HepG2 (cell line): ENCODE measurements around the gene CRTAC1. TPM values are rescaled to one million over a fixed set of nuclear protein-coding genes. Genes with fewer than 3 reads are reported as not detected.

Source experiments
- ATAC-seq: fragments of 200-7000 bp; cut with Tn5 transposase; 3 replicates; pipeline ENCODE4 v1.9.1; 2020; ENCODE audit warnings: mild to moderate bottlenecking, moderate library complexity
- BruUV-seq: library from RNA; stranded (reverse); fragments of 400-500 nt; replicated peaks from 2 replicates; lab custom pipeline; 2021; lab: Mats Ljungman, UMichigan
- CTCF ChIA-PET: fragments of 300-600 bp; formaldehyde crosslinking; extraction: SDS; loops from one replicate; lab custom pipeline; 2021; ENCODE audit warnings: low total read pairs, inconsistent platforms, low intra/inter-chr PET ratio; lab: Yijun Ruan, JAX
- POLR2A ChIA-PET: fragments of 350-600 bp; sonication (Branson Sonifier 250); formaldehyde crosslinking; loops from one replicate; lab custom pipeline; 2020; ENCODE audit warnings: antibody characterized with exemption, inconsistent platforms; lab: Yijun Ruan, JAX
- DNase-seq: peaks from one replicate; pipeline ENCODE4 v3.0.0-alpha.2; 2015; ENCODE audit warnings: low spot score
- FAIRE-seq: peaks from 3 replicates; lab custom pipeline; 2011; peaks lifted over from hg19 to GRCh38; lab: Jason Lieb, UNC
- H2AFZ ChIP-seq: one replicate; pipeline ENCODE4 v1.6.1; 2011; ENCODE audit warnings: low read length, inconsistent platforms
- H3K27ac ChIP-seq: fragments of 300-600 bp; 3 replicates; pipeline ENCODE4 v1.8.0; 2011; ENCODE audit warnings: mixed run types, mild to moderate bottlenecking, mixed read lengths, low read length, inconsistent platforms; ENCODE audit not compliant: insufficient read depth; ENCODE audit errors: extremely low read length
- H3K27me3 ChIP-seq, 2 experiments: fragments of 200-600 bp in 1 of 2; 2 replicates in 1 of 2; 3 replicates in 1 of 2; pipeline versions ENCODE4 v1.6.0 to v1.8.0; 2011; ENCODE audit warnings: low read length in 2 of 2, mild to moderate bottlenecking in 2 of 2, moderate library complexity in 2 of 2, inconsistent platforms in 1 of 2; ENCODE audit not compliant: insufficient read depth in 2 of 2, control insufficient read depth in 1 of 2
- H3K36me3 ChIP-seq, 2 experiments: fragments of 200-600 bp in 1 of 2; replicated peaks in 1 of 2; 2 replicates in 1 of 2; 3 replicates in 1 of 2; pipeline versions ENCODE4 v1.5.1 to v1.8.0; 2011; ENCODE audit warnings: low read length in 2 of 2, inconsistent platforms in 1 of 2; ENCODE audit not compliant: insufficient read depth in 2 of 2, control insufficient read depth in 1 of 2
- H3K4me1 ChIP-seq: 2 replicates; pipeline ENCODE4 v1.5.1; 2012; ENCODE audit warnings: low read length, inconsistent platforms; ENCODE audit not compliant: insufficient read depth
- H3K4me2 ChIP-seq: 2 replicates; pipeline ENCODE4 v1.6.0; 2011; ENCODE audit warnings: low read depth, low read length, inconsistent platforms
- H3K4me3 ChIP-seq, 3 experiments: fragments of 200-600 bp in 1 of 3; sonication (generic), shearing (Covaris generic) in 1 of 3; replicated peaks in 1 of 3; 2 replicates each; pipeline ENCODE4 v1.5.1; 2011 to 2016; ENCODE audit warnings: low read length in 3 of 3, inconsistent platforms in 2 of 3, low read depth in 2 of 3, mild to moderate bottlenecking in 2 of 3, control low read depth in 1 of 3, mixed read lengths in 1 of 3; ENCODE audit not compliant: insufficient read depth in 1 of 3
- H3K79me2 ChIP-seq: one replicate; pipeline ENCODE4 v1.6.1; 2011; ENCODE audit warnings: low read length, inconsistent platforms; ENCODE audit not compliant: insufficient read depth
- H3K9ac ChIP-seq: 2 replicates; pipeline ENCODE4 v1.6.0; 2011; ENCODE audit warnings: mild to moderate bottlenecking, low read depth, low read length, inconsistent platforms; ENCODE audit not compliant: insufficient read depth
- H3K9me3 ChIP-seq: 2 replicates; pipeline ENCODE4 v1.5.1; 2012; ENCODE audit warnings: mild to moderate bottlenecking, low read length
- H4K20me1 ChIP-seq: 2 replicates; pipeline ENCODE4 v1.6.0; 2011; ENCODE audit warnings: inconsistent platforms, mild to moderate bottlenecking, low read length, moderate library complexity; ENCODE audit not compliant: insufficient read depth
- ARHGAP35 ChIP-seq: sonication (generic); formaldehyde crosslinking; IDR thresholded peaks from 2 replicates; pipeline ENCODE4 v1.9.0; 2022; ENCODE audit warnings: mild to moderate bottlenecking, inconsistent platforms, moderate library complexity, missing genetic modification reagents, borderline replicate concordance
- ARNT2 ChIP-seq: sonication (generic); formaldehyde crosslinking; IDR thresholded peaks from 2 replicates; pipeline ENCODE4 v1.8.0; 2022; ENCODE audit warnings: mild to moderate bottlenecking, low read depth, missing genetic modification reagents, moderate library complexity
- ERF ChIP-seq: IDR thresholded peaks from 2 replicates; pipeline ENCODE4 v1.6.1; 2018; ENCODE audit warnings: missing biosample characterization, missing genetic modification reagents
- HNF4G ChIP-seq, 2 experiments: sonication (generic) in 1 of 2; formaldehyde crosslinking in 1 of 2; IDR thresholded peaks; 2 replicates each; pipeline versions ENCODE4 v1.4.0 to v1.6.1; 2011 to 2020; ENCODE audit warnings: borderline replicate concordance in 2 of 2, low read depth in 2 of 2, mild to moderate bottlenecking in 2 of 2, low read length in 1 of 2, missing genetic modification reagents in 1 of 2, moderate library complexity in 1 of 2
- PAF1 ChIP-seq: IDR thresholded peaks from 2 replicates; pipeline ENCODE4 v1.6.1; 2016; ENCODE audit warnings: missing genetic modification reagents, missing compliant biosample characterization
- SOX5 ChIP-seq: IDR thresholded peaks from 2 replicates; pipeline ENCODE4 v1.6.1; 2016; ENCODE audit warnings: borderline replicate concordance
- TP53 ChIP-seq: sonication (generic); formaldehyde crosslinking; conservative IDR thresholded peaks from 2 replicates; pipeline ENCODE4 v1.4.0; 2020; ENCODE audit warnings: missing genetic modification reagents
- ZBTB38 ChIP-seq: sonication (generic); formaldehyde crosslinking; IDR thresholded peaks from 2 replicates; pipeline ENCODE4 v1.5.1; 2020; ENCODE audit warnings: mild to moderate bottlenecking, missing genetic modification reagents
- ZNF33B ChIP-seq: sonication (generic); formaldehyde crosslinking; IDR thresholded peaks from 2 replicates; pipeline ENCODE4 v1.5.1; 2020; ENCODE audit warnings: mild to moderate bottlenecking, missing genetic modification reagents
- ZNF468 ChIP-seq: sonication (generic); formaldehyde crosslinking; IDR thresholded peaks from 2 replicates; pipeline ENCODE4 v1.8.0; 2022; ENCODE audit warnings: mild to moderate bottlenecking, moderate library complexity, missing genetic modification reagents
- ZNF547 ChIP-seq: sonication (generic); formaldehyde crosslinking; IDR thresholded peaks from 2 replicates; pipeline ENCODE4 v1.5.1; 2020; ENCODE audit warnings: mild to moderate bottlenecking, missing genetic modification reagents
- ZNF605 ChIP-seq: sonication (generic); formaldehyde crosslinking; IDR thresholded peaks from 2 replicates; pipeline ENCODE4 v1.8.0; 2022; ENCODE audit warnings: mild to moderate bottlenecking, missing genetic modification reagents
- ZSCAN30 ChIP-seq: sonication (generic); formaldehyde crosslinking; IDR thresholded peaks from 2 replicates; pipeline ENCODE4 v1.5.0; 2020; ENCODE audit warnings: mild to moderate bottlenecking, missing genetic modification reagents
- WGBS: methylation state at CpG from one replicate; pipeline ENCODE4 v1.1.6; 2017; ENCODE audit warnings: low lambda C conversion rate; 5-methylcytosine and 5-hydroxymethylcytosine counted together
- in situ Hi-C: cut with HindIII; loops from 2 replicates; pipeline ENCODE4 v1.10.0; 2017; ENCODE audit warnings: low pct_unique_long_range_greater_than_20kb; ENCODE audit not compliant: extremely low pct_ligation_motif_present
- intact Hi-C: fragments of 100-400 bp; cut with micrococcal nuclease; formaldehyde crosslinking; loops from one replicate; pipeline ENCODE4 v1.10.0; 2022; ENCODE audit not compliant: unreplicated experiment
- polyA plus RNA-seq, 8 experiments: library from polyadenylated mRNA; depleted of rRNA in 3 of 8; stranded (reverse) in 7 of 8; unstranded in 1 of 8; fragments of >200 nt; fragmentation: Illumina TruSeq in 4 of 8; extraction: Trizol in 4 of 8; gene quantifications; 2 replicates each; pipeline versions ENCODE4 v1.2.1 to v1.2.3, GENCODE V29; 2011 to 2016; ENCODE audit warnings: low read depth in 4 of 8, missing spikeins in 1 of 8, mixed read lengths in 1 of 8; ENCODE audit not compliant: insufficient read depth in 1 of 8
- total RNA-seq, 5 experiments: library from RNA; depleted of rRNA; stranded (reverse); fragments of >200 nt; fragmentation: Illumina TruSeq; extraction: Trizol; gene quantifications; 2 replicates each; pipeline ENCODE4 v1.2.3, GENCODE V29; 2016; ENCODE audit warnings: low read depth in 1 of 5
- TF ChIP-seq, protein P1 (sequence below): sonication (generic); IDR thresholded peaks from 2 replicates; pipeline ENCODE4 v1.6.1; 2016; ENCODE audit warnings: low read depth, borderline replicate concordance

The CRTAC1 gene
- total and polyA plus RNA-seq, 2 of the 13 experiments (the other 11 are each of a cell fraction or from before 2014, with no cell fraction given): not detected

DNA sequence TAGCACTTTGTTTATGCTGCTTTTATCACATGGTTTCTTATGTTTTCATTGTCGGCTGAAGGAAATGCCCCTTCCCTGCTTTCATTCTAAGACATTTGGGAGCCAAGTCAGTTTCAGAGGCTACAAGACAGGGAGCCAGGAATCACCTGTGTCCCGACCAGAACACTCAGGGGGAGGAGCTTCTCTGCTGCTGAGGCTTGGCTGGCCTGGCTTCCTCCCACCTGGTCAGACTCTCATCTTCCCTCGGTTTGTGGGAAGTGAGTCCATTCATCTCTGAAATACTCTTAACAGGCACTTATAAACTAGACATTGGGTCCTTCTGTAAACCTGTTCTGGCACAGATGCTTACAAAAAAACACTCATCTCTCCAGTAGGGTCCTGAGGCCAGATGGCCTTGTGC is 200.4 kb downstream of the CRTAC1 start:
- no peak overlapping the region for H3K4me3 ChIP-seq
- ChIA-PET CTCF (no interaction called here), POLR2A (no interaction called here)
- H2AFZ ChIP-seq: no peak overlapping the region
- H4K20me1 ChIP-seq: no peaks in the 10 kb centered on the region
- no peaks in the 10 kb centered on the region for H3K9me3 ChIP-seq
- ATAC-seq (no peak), FAIRE-seq (no peak), DNase-seq (no peak)
- 0% methylated on average over 3 of the region's 3 CpGs for WGBS
- H3K79me2 ChIP-seq: no peaks in the 10 kb centered on the region
- H3K27ac ChIP-seq: no peak overlapping the region
- no peaks in the 10 kb centered on the region for H3K36me3 ChIP-seq
- intact Hi-C loops: no loop called here
- H3K4me1 ChIP-seq: no peaks in the 10 kb centered on the region
- H3K4me2 ChIP-seq: no peak overlapping the region
- in situ Hi-C loops: no loop called here
- H3K27me3 ChIP-seq: peaks cover 1 to 24% of the 10 kb centered on the region in 2 experiments; a peak in 4 of 5 replicates
- BruUV-seq: no TSS peak
- TF ChIP-seq ARNT2 (no peak), ERF (CRISPR knock-in tag) (no peak), SOX5 (CRISPR knock-in tag) (no peak), ZNF33B (no peak), ZNF468 (CRISPR knock-in tag) (no peak), TP53 (no peak), PAF1 (no peak), HNF4G (IDR thresholded peaks at IDR 0.05; ENCODE audit: borderline replicate concordance, low read depth, low read length) (no peak), HNF4G (CRISPR knock-in tag; IDR thresholded peaks at IDR 0.05; ENCODE audit: borderline replicate concordance, low read depth) (no peak), ZNF547 (no peak), ZNF605 (CRISPR knock-in tag) (no peak), ZSCAN30 (CRISPR knock-in tag) (no peak), ZBTB38 (CRISPR knock-in tag) (no peak), ARHGAP35 (CRISPR knock-in tag) (no peak)
- TF ChIP-seq, protein P1, sequence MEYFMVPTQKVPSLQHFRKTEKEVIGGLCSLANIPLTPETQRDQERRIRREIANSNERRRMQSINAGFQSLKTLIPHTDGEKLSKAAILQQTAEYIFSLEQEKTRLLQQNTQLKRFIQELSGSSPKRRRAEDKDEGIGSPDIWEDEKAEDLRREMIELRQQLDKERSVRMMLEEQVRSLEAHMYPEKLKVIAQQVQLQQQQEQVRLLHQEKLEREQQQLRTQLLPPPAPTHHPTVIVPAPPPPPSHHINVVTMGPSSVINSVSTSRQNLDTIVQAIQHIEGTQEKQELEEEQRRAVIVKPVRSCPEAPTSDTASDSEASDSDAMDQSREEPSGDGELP: no peak
- H3K9ac ChIP-seq: no peak overlapping the region
